Fibroblast of the conjunctiva (primary cell): ENCODE results near the gene TBC1D2B.

Source experiments
- DNase-seq: peaks from one replicate; pipeline ENCODE4 v3.0.0-alpha.2; 2010; ENCODE audit warnings: low read depth

TBC1D2B gene

DNA sequence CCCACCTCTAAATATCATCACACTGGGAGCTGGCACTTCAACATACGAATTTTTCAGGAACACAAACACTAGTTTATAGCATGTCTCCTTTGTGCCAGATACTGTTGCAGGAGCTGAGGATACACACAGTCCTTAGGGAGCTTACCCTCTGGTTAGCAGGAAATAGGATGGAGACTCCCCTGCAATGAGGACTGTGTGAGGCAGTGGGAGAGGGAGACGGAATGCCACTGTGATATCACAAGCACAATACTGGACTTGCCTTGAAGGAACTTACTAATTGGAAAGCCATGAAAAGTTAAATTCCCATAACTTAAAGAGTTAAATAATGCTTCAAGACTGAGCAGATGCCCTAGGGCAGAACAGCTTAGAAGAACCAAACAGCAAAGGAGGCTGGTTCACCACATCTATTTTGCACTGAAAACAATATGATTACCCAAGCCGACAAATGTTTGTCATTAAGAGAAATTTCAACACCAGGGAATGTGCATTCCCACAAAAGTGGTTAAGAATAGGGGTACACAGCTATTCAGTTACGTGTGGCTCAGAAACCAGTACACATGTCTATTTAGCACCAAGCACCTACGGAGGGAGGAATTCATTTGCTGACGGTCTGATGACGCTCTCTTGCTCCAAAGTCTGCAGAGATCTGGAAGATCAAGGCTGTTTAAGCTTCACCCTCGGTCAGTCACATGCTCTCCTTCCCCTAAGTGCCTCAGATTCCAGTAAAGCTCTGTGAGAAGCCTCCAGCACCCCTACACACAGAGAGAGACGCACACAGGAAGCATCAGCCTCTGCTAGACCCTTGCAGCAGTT, 5.2 kb downstream of the TBC1D2B start:
- DNase-seq: no peak

DNA sequence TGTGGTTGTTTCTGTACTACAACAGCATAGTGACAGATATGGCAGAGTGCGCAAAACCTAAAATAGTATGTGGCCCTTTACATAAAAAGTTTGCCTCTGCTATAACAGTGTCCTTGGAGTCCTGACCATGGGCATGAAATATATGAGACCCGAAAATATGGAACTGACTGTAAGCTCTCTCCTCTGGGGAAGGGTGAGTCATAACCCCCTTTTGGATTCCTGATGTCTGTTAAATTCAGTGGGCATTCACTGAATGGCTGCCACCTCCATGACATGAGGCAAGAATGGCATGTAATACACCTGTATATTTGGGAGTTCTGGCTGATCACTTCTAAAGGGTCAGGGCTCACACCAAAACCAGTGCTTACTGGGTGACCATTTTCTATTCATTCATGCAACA, 6.1 kb downstream of the TBC1D2B start:
- no peak for DNase-seq

DNA sequence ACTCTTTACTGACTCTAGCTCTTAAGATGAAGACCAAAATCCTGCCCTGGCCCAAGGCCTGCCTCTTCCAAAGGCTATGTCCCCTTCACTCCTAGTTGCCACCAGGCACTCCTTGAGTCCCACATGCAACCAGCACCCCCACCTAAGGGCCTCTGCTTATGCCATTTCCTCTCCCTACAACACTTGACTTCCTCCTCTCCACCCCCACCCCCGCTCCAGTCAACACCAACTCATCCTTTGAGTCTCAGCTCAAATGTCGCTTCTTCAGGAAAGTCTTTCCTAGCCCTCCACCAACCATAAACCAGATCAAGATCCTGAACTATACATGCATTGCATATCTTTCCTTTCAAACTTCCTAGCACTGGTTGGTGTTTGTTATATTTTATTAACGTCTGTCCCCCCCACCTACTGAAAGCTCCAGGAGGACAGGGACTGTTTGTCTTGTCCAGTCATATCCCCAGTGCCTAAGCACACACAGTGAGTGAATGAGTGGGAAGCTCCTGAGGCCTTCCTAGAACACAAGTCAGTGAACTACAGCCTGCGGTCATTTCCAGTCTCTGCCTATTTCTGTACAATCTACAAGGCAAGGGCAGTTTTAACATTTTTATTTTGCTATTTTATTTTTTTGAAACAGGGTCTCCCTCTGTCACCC, 7.3 kb downstream of the TBC1D2B start:
- no peak for DNase-seq

DNA sequence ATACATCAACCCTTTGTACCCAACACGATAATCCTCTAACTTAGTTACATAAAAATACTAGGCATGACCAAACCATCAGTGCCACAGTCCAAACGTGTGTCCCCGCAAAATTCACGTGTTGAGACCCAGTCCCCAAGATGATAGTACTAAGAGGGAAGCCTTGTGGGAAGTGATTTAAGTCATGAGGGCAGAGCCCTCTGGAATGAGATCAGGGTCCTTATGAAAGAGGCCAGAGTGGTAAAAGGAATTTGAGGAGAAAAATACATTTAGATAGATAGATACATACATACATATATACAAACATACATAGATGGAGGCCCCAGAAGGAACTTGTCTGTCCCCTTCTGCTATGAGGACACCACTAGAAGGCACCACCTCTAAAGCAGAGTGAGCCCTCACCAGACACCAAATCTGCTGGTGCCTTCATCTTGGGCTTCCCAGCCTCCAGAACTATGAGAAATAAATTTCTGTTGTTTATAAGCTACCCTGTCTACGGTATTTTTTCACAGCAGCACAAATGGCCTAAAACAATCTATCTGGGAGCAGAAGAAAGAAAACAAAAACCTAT, 8.0 kb downstream of the TBC1D2B start:
- no peak for DNase-seq

DNA sequence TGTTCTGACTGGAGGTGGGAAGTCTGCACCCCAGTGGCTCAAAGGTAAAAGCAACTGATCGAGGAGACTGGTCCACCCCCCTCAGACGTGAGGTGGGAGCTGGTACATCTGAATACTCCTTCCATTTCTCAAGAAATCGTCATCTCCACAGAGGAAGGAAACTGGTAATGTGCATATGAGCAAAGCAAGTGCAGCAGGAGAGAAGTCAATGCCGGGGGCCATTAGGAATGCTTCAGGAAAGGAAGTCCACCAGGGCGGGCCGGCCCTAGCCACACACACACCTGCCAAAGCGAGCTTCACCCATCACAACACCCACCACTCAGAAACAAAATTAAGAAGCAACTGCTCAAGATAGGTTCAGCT, 8.5 kb downstream of the TBC1D2B start:
- no peak for DNase-seq

DNA sequence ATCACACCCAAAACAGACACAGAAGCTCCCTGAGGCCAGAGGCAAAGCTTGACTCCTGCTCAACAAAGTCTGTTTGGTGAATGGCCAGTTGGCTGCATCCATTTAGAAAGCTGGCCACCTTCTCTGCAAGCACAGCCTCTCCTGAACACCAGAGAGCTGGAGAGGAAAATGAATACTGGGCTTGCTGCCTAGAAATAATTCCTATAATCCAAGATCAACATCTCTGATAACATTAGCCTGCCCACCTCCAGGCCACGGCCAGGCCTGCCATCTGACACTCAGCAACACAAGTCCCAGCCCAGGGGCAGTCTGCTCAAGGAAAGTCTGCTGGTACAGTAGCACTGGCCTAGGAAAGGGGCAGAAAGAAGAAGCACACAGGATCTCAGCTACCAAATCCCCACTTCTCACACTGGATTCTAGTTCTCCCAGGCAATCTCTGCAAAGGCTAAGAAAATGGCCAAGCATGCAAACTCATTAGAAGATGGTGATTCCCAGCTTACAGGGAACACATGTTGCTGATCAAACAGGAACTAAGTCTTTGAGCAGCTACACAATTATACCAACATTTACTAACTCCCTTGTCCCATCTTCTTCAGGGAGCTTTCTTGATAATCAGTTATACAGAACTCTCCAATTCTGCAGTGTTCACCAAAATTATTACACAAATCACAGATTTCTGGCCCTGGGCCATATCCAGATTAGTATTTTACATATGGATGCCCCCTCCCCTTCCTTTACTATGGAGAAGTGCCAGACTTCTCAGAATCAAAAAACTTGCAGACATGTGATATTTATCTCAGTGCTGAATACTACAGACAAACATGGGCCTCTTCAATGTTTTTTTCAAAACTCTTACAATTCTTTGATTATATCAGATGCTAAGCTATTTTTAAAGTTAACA, 9.9 kb downstream of the TBC1D2B start:
- DNase-seq: no peak

DNA sequence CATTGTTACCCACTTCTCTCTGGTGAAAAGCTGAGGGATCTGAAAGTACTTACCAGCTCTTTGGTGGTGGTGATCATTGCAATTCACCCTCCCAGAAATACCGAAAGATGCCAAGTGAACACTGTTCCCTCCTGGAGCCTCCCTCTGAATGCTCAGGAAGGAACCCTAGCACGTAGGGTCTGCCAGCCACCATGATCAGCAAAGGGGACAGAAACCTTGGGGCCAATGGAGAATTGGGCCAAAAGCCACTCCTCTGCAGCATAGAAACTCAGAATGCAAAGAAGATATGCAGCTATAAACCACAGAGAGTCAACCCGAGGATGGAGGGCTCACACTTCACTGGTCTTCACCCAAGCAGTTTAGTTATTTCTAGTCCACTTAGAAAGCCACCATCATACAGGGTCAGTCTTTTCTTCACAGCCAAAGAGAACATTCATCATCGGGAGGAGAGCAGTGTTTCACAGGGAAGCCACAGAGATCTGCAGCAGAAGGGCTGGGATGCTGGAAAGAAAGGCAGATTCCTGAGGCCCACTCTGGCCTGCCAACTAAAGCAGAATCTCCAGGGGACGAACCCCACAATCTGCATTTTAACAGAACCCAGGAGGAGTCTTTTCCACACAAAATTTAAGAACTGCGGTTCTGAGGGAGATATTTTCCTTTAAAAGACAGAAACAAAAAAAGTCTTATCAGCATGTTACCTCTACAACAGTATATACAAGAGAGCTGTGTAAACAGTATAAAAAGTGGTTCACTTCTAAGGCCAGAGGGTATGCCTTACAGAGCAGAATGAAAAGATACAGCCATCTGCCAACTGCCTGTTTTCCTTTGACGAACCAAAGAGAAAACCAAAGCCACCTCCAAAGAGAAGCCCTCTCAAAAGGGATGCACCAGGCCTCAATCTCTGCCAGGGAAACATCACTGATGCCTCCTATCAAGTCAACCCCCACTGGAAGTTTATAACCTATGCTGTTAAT, 11.3 kb downstream of the TBC1D2B start:
- DNase-seq: no peak

DNA sequence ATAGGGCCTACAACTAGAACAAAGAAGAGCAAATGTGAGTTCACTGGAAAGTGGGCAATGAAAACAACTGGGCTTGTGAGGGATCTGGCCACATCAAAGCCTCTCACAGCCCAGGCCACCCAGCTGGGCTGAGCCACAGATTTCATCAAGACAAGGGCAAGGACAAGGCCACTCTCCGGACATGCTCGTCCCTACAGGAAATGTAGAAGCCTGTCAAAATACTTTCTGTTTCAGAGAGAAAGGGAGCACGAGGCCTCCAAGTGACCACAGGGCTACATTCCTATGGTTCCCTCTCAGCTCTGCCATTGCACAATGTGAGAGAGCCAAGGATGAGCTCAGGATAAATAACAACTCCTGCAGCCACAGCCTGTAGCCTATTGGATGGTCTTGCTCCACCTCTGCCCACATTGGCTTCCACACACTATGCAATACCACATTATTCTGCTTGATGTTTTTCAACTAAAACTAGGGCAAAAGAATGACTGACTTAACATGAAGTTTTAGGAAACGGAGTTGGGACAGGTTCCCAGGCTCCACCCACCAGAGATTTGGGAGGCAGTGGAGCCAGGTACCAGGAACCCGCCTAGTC, 12.1 kb downstream of the TBC1D2B start:
- DNase-seq: peak; percentile 94

DNA sequence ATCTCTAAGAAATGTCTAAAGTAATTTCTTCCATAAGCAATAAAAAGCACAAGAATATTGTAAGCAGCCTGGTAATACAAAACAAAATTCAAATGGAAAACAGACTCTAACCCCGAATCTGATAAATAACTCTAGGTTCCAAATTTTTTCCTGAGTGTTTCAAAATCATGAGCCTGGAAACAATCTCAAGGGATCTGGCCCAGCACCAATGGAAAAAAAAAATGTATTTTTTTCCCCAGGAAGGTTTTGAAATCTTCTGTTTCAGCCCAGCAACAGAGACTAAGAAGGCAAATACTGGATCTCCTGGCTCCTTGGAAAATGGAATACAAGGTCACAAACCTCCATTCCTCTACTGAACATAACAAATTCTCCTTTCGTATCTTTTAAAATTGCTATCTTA, 13.0 kb downstream of the TBC1D2B start:
- no peak for DNase-seq

DNA sequence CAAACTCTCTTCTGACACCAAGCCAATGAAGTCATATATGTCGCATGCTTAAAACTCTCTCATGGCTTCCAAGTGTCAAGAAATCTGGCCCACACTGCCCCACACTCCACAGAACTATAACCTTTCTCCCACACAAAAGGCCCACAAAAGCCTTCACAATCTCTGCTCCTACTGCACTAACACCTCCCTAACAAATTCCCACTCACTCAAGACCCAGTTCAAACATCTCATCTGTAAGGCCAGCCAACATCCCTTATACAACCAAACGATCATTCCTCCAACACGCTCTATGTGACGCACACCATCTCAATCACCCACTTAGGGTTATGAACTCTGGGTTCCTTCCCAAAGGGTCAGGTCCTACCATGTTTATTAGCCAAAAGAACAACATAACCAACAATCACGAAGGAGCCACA, 13.5 kb downstream of the TBC1D2B start:
- no peak for DNase-seq

DNA sequence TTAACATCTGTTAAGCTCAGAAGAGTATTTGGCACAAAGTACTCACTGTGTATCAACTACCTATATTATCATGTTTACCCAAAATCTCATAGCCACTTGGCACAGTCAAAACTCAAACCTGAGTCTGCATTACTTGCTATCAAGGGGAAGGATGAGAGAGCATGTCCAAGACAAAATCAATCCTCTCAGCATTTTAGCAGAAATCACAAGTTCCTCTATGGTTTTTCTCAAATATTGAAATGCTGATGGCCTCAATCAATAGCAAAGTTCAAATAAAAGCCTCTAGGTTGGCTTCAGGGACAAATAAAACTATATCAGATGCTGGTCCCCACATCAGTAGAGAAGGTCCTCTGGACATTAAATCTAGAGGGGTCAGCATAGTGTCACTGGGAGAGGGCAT, 14.3 kb downstream of the TBC1D2B start:
- DNase-seq: no peak

DNA sequence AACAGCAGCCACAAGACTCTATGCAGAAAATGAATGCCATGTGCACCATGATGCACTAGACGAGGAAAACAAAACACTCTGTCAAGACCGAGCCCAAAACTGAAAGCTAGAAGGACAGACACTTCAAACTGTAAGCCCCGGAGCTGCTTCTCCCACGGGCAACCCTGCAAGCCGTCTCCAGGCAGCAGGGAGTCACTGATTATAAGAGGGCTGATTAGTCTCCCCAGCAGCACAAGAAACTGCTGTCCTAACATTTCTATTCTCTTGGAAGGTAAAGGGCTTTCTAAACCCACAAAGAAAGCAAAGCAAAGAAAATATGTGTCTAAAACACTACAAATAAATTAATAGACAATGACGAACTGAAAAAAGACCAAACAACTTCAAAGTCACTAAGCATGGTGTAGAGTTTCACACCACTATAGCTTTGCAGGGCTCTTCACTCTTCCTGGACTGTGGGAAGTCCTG, 15.5 kb downstream of the TBC1D2B start:
- DNase-seq: no peak

DNA sequence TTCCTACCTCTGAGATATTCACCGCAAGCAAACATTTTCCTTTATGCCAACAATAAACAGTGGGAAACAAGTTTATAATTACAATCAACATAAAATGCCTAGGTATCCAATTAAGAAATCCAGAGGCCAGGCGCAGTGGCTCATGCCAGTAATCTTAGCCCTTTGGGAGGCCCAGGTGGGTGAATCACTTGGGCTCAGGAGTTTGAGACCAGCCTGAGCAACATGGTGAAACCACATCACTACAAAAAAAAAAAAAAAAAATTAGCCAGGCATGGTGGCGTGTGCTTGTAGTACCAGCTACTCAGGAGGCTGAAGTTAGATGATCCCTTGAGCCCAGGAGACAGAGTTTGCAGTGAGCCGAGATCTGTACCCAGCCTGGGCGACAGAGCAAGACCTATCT, 17.3 kb downstream of the TBC1D2B start:
- no peak for DNase-seq

DNA sequence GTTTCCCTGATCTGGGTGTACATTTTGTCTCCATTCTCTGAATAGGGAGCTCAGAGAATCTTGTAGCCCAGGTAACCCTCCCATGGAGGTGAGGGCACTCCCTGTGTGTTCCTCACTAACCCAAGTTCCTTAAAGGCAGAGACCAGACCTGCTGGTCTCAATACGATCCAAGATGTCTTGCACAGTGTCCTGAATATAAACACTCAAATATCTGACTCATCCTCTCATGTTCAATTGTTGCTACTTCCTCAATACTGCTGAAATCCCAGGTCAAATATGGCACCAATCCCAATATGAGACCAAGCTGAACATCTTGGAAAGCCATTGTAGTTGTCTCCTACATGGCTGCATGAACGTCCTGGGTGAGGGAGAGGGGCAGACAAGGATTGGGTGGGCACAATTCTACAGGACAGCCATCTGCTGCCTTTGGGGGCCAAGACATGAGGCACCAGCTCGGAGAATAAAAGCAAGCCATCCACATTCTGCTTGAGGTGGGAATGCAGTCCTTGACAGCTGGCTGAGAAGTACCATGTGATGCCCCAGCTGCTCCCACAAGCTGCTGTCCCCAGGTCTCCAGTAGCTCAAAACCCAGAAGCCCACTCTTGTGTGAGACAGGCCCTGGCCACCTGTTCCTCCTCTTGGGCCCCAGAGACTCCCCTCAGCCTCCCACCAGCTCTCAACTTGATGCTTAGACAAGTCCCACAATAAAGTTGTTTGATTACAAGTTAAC, 18.2 kb downstream of the TBC1D2B start:
- DNase-seq: no peak

DNA sequence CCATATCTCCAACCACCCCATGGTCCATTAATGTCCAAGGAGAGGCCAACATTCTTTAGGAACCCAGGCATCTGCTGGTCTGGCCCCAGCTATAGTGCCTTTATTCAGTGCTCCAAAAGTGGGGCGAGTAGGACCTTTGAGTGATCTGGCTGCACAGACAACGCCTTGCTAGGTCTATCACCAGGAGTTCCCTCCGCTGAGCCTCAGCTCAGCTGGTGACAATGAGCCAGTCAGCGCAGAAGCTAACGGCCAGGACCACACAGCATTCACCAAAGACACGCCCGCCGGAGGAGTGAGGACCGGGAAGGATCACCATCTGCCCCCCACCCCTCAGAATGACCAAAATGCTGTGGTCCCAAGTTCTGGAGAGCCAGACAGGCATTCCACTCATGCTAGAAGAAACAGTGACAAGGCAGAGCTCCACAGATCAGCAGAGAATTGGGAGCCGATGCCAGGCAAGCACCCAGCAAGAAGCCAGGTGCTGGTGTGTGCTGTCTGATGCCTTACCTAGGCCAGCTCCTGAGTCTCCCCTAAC, 19.0 kb downstream of the TBC1D2B start:
- DNase-seq: no peak

DNA sequence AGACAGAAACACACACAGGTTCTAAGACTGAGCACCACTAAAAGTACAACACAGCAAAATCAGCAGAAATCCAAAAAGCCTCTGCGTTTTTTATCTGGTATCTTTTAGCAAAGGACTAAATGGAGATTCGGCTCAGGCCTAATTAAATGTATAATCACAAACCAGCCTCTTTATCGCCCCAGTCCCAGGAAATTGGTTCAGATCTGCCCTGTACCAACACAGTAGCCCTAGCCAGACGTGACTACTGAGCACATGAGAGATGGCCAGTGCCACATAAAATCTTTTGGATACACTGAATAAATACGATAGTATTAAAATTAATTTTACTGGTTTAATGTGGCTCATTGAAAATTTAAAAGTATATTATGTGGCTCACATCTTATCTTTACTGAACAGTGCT, 19.7 kb downstream of the TBC1D2B start:
- DNase-seq: no peak

DNA sequence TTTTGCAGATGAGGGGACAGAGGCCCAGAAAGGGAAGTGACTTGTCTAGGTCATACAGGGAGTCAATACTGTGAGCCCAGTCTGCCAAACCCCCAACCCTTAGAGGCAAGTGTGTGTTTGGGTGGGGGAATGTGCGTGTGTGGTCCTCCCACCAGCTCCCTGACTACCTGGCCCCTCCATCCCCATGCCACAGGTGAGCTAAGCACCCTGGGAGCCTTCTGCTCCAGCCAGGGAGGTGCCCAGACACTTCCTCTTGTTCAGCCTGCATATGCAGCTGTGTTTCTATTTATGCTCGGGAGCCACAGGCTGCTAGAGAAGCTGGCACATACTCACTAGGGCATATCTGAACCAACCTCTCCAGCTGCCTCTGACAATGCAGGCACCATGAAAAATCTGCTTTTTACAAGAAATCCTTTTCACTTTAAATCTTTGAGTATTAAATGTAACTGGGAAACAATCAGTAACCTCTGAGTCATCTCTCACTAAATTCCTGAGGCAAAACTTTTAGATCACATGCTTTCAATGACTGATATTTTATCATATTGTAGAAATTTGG, 20.7 kb downstream of the TBC1D2B start:
- no peak for DNase-seq

DNA sequence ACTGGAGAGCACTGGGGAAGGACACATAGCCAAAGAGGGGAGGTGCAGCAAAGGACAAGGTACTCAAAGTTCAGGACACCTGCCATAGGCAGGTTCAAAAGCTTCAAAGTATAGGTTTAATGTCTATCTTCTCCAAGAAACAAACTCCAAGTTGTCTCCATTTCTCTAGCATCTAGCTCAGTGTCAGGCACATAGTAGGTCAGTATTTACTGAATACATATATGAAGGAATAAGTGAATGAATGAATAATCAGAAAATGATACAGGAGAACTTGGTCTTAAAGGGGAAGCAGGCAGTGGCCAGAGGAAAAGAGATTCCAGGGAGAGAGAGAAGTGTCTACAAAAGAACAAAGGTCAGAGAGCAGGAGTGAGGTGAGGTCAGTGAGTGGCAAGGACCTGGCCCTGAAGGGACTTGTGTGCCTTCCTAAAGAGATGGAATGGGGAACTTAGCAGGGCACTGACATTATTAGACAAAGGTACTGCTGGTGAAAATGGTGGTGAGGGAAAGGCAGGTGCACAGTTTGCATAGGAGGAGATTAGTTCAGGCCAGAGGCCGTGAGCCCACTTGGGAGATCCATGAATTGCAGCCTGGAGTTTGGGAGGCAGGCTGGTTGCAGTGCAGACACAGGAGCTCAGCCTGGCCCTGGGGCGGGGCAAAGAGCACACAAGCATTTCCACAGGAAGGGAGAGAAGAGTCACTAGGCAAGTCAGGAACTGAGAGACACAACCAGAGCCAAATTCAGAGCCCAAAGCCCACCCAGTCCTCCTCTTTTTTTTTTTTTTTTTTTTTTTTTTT, 21.4 kb downstream of the TBC1D2B start:
- DNase-seq: no peak

DNA sequence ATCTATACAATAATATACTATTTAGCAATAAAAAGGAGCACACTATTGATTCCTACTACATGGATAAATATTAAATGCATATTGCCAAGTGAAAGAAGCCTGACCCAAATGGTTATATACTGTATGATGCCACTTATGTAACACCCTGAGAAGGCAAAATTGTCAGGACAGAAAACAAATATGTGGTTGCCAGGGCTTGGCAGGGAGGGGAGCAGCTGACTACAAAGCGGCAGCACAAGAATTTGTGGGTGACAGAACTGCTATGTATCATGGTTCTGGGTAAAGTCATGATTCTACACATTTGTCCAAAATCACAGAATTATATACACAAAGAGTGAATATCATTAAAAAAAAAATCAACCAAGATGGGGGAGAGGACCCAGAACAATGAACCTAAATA, 22.5 kb downstream of the TBC1D2B start:
- no peak for DNase-seq
